ENCODE results near the gene JMJD1C.

JMJD1C gene

DNA sequence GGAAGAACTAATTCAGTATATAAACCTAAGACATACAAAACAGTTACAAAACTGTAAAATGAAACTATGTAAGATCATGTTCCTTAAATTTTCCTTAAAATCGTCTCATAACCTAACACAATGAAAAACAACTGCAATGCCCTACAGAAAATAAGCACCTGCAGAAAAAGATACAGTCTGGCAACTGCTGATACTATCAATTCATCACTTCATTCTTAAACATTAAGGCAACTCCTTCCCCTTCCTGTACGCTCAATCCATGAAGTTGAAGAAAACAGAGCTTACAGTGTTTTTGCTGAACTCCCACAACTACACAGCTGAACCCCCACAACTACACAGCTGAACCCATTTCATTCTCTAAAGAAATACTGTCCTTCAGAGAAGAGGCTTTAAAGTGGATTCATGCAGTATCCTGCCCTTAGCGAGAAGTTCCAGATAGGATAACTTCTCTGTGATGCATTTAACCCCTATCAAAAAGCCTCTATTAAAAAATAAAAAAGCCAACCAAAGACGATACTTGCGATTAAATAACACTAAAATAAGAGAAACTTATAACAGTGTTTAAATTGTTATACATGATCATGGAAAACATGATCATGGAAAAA is 50.0 kb downstream of the JMJD1C start:
- no peaks in the 10 kb centered on the region for H3K36me3 ChIP-seq (ENCODE audit: control insufficient read depth, low read length)
- TF ChIP-seq, protein P1, sequence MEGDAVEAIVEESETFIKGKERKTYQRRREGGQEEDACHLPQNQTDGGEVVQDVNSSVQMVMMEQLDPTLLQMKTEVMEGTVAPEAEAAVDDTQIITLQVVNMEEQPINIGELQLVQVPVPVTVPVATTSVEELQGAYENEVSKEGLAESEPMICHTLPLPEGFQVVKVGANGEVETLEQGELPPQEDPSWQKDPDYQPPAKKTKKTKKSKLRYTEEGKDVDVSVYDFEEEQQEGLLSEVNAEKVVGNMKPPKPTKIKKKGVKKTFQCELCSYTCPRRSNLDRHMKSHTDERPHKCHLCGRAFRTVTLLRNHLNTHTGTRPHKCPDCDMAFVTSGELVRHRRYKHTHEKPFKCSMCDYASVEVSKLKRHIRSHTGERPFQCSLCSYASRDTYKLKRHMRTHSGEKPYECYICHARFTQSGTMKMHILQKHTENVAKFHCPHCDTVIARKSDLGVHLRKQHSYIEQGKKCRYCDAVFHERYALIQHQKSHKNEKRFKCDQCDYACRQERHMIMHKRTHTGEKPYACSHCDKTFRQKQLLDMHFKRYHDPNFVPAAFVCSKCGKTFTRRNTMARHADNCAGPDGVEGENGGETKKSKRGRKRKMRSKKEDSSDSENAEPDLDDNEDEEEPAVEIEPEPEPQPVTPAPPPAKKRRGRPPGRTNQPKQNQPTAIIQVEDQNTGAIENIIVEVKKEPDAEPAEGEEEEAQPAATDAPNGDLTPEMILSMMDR (IDR thresholded peaks at IDR 0.05; ENCODE audit: low read depth, low read length, poor library complexity, severe bottlenecking), result no peak
- TF ChIP-seq EZH2phosphoT487 (IDR thresholded peaks at IDR 0.05; ENCODE audit: borderline replicate concordance, low read length), result no peak
- H3K9me3 ChIP-seq (ENCODE audit: control insufficient read depth, insufficient read depth, low read length), result no peaks in the 10 kb centered on the region
- no peak overlapping the region for H3K4me3 ChIP-seq (ENCODE audit: low read length)
- peaks cover 2% of the 10 kb centered on the region for H3K4me1 ChIP-seq (ENCODE audit: control insufficient read depth, low read length)
- no peak overlapping the region for H3K27ac ChIP-seq (ENCODE audit: low read depth, low read length)
- peaks cover 10% of the 10 kb centered on the region for H3F3A ChIP-seq (ENCODE audit: control insufficient read depth, insufficient read depth)
- peaks cover 52% of the 10 kb centered on the region for H3K79me2 ChIP-seq (ENCODE audit: control insufficient read depth, low read length)
- H3K9me2 ChIP-seq (replicated peaks; ENCODE audit: control insufficient read depth, low read length), result no peaks in the 10 kb centered on the region
- no peak overlapping the region for H3K4me2 ChIP-seq (ENCODE audit: low read length)
- peaks cover 5% of the 10 kb centered on the region; the same call in 1 of the 2 replicates for H4K20me1 ChIP-seq (ENCODE audit: control insufficient read depth, insufficient read depth, low read depth, low read length)
- H3K27me3 ChIP-seq (ENCODE audit: control insufficient read depth, low read length), result no peaks in the 10 kb centered on the region

DNA sequence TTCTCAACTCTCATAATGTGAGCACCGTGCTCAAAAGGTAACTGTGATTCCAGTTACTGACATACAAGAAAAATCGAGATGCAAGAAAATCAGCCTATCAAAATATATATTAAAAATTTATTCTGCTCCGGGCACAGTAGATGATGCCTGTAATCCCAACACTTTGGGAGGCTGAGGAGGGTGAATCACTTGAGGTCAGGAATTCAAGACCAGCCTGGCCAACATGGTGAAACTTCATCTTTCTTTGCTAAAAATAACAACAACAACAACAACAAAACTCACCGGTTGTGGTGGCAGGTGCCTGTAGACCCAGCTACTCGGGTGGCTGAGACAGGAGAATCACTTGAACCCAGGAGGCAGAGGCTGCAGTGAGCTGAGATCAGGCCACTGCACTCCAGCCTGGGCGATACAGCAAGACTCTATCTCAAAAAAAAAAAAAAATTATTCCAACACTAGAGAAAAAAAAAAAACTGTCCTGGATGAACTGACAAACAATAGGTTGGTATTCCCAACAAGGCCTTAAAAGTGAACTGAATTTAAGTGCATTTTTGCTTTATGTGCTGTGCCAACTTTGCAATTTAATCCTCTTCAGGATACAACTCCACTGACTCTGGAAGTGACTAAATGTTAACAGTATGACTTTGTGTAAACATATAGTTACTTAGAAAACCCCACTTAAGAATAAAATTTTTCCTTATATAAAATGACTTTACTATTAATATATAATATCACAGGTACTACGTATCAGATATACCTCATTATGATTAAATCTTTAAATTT is 51.1 kb downstream of the JMJD1C start:
- peaks cover 44% of the 10 kb centered on the region for H3K79me2 ChIP-seq (ENCODE audit: control insufficient read depth, low read length)
- H3K4me2 ChIP-seq (ENCODE audit: low read length), result no peak overlapping the region

DNA sequence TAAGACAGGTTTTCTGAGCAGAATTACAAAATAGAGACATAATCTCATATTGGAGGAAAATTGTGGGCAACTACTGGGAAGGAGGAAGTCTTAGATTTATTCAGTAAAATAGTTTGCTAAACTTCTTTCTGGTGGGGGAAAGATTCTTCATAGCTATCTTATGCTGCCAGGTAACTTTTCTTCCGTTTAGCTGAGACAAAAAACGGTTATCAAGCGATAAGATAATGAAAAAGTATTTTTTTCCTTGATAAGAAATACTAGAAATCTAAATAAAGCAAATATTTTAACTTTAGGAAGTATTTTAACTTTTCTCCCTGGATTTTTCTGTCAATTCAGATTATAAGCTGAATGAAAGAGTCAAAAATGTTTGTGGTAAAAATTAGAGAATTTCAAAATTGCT is 52.3 kb downstream of the JMJD1C start:
- Histone ChIP-seq H3K27me3 (ENCODE audit: control insufficient read depth, low read length) (no peaks in the 10 kb centered on the region), H4K20me1 (ENCODE audit: control insufficient read depth, insufficient read depth, low read depth, low read length) (peaks cover 3% of the 10 kb centered on the region; the same call in 1 of the 2 replicates), H3K4me3 (ENCODE audit: low read length) (no peak overlapping the region), H3K9me2 (replicated peaks; ENCODE audit: control insufficient read depth, low read length) (no peaks in the 10 kb centered on the region), H3K4me1 (ENCODE audit: control insufficient read depth, low read length) (peaks cover 13% of the 10 kb centered on the region), H3K9me3 (ENCODE audit: control insufficient read depth, insufficient read depth, low read length) (no peaks in the 10 kb centered on the region), H3K36me3 (ENCODE audit: control insufficient read depth, low read length) (no peaks in the 10 kb centered on the region), H3K79me2 (ENCODE audit: control insufficient read depth, low read length) (peaks cover 43% of the 10 kb centered on the region), H3F3A (ENCODE audit: control insufficient read depth, insufficient read depth) (peaks cover 10% of the 10 kb centered on the region), H3K4me2 (ENCODE audit: low read length) (no peak overlapping the region), H3K27ac (ENCODE audit: low read depth, low read length) (no peak overlapping the region)
- no peak for TF ChIP-seq EZH2phosphoT487 (IDR thresholded peaks at IDR 0.05; ENCODE audit: borderline replicate concordance, low read length)
- TF ChIP-seq, protein P1 (IDR thresholded peaks at IDR 0.05; ENCODE audit: low read depth, low read length, poor library complexity, severe bottlenecking), result no peak

More for the DNA sequence above, 51.1 kb downstream of the JMJD1C start:
- peaks cover 11% of the 10 kb centered on the region for H3K4me1 ChIP-seq (ENCODE audit: control insufficient read depth, low read length)
- H3K27me3 ChIP-seq (ENCODE audit: control insufficient read depth, low read length), result no peaks in the 10 kb centered on the region
- H3F3A ChIP-seq (ENCODE audit: control insufficient read depth, insufficient read depth), result peaks cover 10% of the 10 kb centered on the region
- no peaks in the 10 kb centered on the region for H3K9me2 ChIP-seq (replicated peaks; ENCODE audit: control insufficient read depth, low read length)
- no peak overlapping the region for H3K4me3 ChIP-seq (ENCODE audit: low read length)
- TF ChIP-seq, protein P1 (IDR thresholded peaks at IDR 0.05; ENCODE audit: low read depth, low read length, poor library complexity, severe bottlenecking), result no peak
- no peak for TF ChIP-seq EZH2phosphoT487 (IDR thresholded peaks at IDR 0.05; ENCODE audit: borderline replicate concordance, low read length)
- no peak overlapping the region for H3K27ac ChIP-seq (ENCODE audit: low read depth, low read length)
- no peaks in the 10 kb centered on the region for H3K9me3 ChIP-seq (ENCODE audit: control insufficient read depth, insufficient read depth, low read length)
- no peaks in the 10 kb centered on the region for H3K36me3 ChIP-seq (ENCODE audit: control insufficient read depth, low read length)
- H4K20me1 ChIP-seq (ENCODE audit: control insufficient read depth, insufficient read depth, low read depth, low read length), result peaks cover 5% of the 10 kb centered on the region; the same call in 1 of the 2 replicates
